Activated CD4-positive, alpha-beta memory T cell treated with anti-CD3 and anti-CD28 coated beads for 36 hours (primary cell): ENCODE measurements around the gene BLM. TPM values are rescaled to one million over a fixed set of nuclear protein-coding genes. Genes with fewer than 3 reads are reported as not detected.
A peak's percentile ranks its signal among the peaks of the same experiment; 100 is the strongest.

Source experiments
- CTCF ChIA-PET: fragments of 350-600 bp; sonication (Branson Sonifier 250); formaldehyde crosslinking; loops from one replicate; lab custom pipeline; 2021; ENCODE audit warnings: antibody characterized with exemption, inconsistent platforms; lab: Charles Lee
- POLR2A ChIA-PET: fragments of 350-600 bp; sonication (Branson Sonifier 250); formaldehyde crosslinking; loops from one replicate; lab custom pipeline; 2021; ENCODE audit warnings: antibody characterized with exemption; lab: Charles Lee
- DNase-seq: peaks from one replicate; pipeline ENCODE4 v3.0.0-alpha.2; 2020
- H3K27ac Mint-ChIP-seq: one replicate; pipeline ENCODE4 v1.8.0; 2021; ENCODE audit warnings: mixed read lengths
- H3K27me3 Mint-ChIP-seq: one replicate; pipeline ENCODE4 v1.8.0; 2021; ENCODE audit warnings: mixed read lengths
- H3K36me3 Mint-ChIP-seq: one replicate; pipeline ENCODE4 v1.8.0; 2021; ENCODE audit warnings: mixed read lengths
- H3K4me1 Mint-ChIP-seq: one replicate; pipeline ENCODE4 v1.8.0; 2021; ENCODE audit warnings: low read depth, mixed read lengths
- H3K4me3 Mint-ChIP-seq: one replicate; pipeline ENCODE4 v1.8.0; 2021; ENCODE audit warnings: mild to moderate bottlenecking, mixed read lengths
- H3K9me3 Mint-ChIP-seq: one replicate; pipeline ENCODE4 v1.8.0; 2021; ENCODE audit warnings: mixed read lengths
- intact Hi-C: fragments of 100-400 bp; cut with micrococcal nuclease; formaldehyde crosslinking; loops from one replicate; pipeline ENCODE4 v1.15.1; 2023
- total RNA-seq, 2 experiments: library from RNA; stranded (reverse); gene quantifications; one replicate each; pipeline ENCODE4 v1.2.3, GENCODE V29; 2021

The BLM gene
- total RNA-seq, 2 experiments from 2014 or later = 65.6 to 68.7 TPM

DNA sequence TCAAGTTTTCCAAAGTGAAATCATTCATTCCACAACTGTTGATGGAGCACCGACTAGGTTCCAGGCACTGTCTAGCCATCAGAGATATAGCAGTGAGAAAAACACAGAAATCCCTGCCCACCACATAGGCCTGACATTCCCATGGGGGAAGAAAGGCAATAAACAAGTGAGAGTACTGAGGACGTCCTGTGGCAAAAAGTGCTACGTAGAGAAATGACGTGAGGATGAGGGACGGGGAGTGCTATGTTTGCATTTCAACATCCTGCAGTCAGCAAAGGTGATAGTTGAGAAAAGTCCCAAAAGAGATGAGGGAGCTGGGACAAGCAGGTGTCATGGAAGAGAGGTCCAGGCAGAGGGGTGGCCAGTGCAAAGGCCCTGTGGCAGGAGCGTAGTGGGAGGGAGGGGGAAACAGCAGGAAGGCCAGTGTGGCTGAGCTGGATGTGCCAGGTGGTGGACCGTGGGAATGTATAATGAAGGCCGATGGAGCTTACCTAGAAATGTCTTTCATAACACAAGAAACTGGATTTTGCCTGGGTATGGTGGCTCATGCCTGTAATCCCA is 140.8 kb downstream of the BLM start:
- H3K9me3 Mint-ChIP-seq = no peaks in the 10 kb centered on the region
- H3K27ac Mint-ChIP-seq = peak overlapping the region; percentile 98
- H3K4me3 Mint-ChIP-seq = no peak overlapping the region
- POLR2A ChIA-PET = interaction anchor here (0.8 to 2.0 kb wide), 6 partner anchors 10 to 141 kb away, joined by 3 to 7 read pairs (median 4); partner anchors contain the start of genes BLM and FURIN
- CTCF ChIA-PET = interaction anchor here (0.6 to 1.3 kb wide), 3 partner anchors 15 to 141 kb away, joined by 3 read pairs; partner anchors contain the start of gene BLM
- H3K4me1 Mint-ChIP-seq = peaks cover 61% of the 10 kb centered on the region
- no peak for DNase-seq
- H3K36me3 Mint-ChIP-seq = peaks cover 2% of the 10 kb centered on the region
- intact Hi-C loops = loop anchor here (10.0 kb wide), 1 partner anchor 443 kb away; no protein-coding TSS in a partner anchor
- no peaks in the 10 kb centered on the region for H3K27me3 Mint-ChIP-seq

DNA sequence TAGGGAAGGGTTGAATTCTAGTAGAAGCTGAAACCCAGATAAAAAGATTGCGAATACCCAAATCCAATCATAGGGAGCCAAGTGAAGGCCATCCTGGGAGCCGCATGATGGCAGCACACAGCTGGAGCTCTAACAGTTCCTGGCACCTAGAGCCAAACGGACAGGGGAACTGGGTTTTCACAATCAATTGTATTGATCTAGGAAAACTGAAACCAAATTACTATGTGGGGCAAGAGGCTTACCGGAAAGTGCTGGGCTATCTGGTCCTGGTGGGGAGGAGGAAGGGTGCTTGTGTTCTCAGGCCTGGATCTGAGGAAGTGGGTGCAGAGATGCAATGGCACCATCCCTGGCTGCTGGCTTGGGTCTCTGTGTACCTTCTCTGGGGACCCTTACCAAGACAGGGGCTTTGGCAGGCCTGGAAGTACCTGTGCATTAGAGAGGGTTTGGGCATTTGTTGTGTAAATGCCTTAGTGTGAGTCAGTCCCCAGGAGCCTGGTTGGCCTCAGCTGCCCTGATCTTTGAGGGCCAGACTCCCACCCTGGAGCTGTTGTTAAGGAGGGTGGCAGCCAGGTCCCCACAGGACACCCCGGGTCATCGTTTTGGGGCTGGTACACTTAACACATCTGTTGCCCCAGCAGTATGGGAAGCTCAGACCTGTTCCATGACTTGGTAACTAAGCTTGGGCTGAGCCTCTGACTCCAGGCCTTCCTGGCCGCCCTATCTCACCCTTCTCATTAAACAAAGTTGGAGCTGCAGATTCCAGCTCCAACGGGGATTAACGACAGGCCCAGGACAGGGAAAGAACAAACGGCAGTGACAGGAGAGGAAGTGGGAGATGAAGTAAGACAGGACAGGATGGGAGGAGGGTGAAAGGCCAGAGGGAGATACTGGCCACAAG is 142.3 kb downstream of the BLM start:
- no peak overlapping the region for H3K4me3 Mint-ChIP-seq
- no peak for DNase-seq
- POLR2A ChIA-PET = interaction anchor here (1.4 to 2.0 kb wide), 2 partner anchors 11 to 142 kb away, joined by 3 to 7 read pairs; partner anchors contain the start of gene BLM
- peak overlapping the region; percentile 23 for H3K27ac Mint-ChIP-seq
- no peaks in the 10 kb centered on the region for H3K27me3 Mint-ChIP-seq
- peaks cover 1% of the 10 kb centered on the region for H3K36me3 Mint-ChIP-seq
- no peaks in the 10 kb centered on the region for H3K9me3 Mint-ChIP-seq
- intact Hi-C loops = loop anchor here (10.0 kb wide), 1 partner anchor 445 kb away; no protein-coding TSS in a partner anchor
- H3K4me1 Mint-ChIP-seq = peaks cover 66% of the 10 kb centered on the region
- CTCF ChIA-PET = interaction anchor here (0.6 to 1.3 kb wide), 4 partner anchors 14 to 378 kb away, joined by 3 to 4 read pairs (median 3); partner anchors contain the start of gene BLM

DNA sequence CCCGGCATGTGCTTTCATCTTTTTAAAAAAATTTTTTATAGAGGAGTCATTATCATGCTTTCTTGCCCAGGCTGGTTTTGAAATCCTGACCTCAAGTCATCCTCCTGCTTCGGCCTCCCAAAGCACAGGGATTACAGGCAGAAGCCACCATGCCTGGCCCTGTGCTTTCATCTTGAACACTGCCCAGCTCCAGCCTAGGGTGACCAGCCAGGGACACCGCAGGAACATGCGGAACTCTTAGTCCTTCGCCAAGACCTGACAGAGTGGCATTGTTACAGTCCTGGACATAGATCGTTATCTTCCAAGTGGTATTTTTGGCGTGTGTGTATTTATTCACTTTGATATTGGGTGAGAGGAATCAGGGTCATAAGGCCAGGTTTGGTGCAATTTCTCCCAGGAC is 143.3 kb downstream of the BLM start:
- Mint-ChIP-seq H3K27me3 (no peaks in the 10 kb centered on the region), H3K4me1 (peaks cover 57% of the 10 kb centered on the region), H3K27ac (no peak overlapping the region), H3K9me3 (no peaks in the 10 kb centered on the region), H3K36me3 (no peaks in the 10 kb centered on the region), H3K4me3 (no peak overlapping the region)
- POLR2A ChIA-PET = no interaction called here
- no peak for DNase-seq
- CTCF ChIA-PET = no interaction called here
- intact Hi-C loops = no loop called here

DNA sequence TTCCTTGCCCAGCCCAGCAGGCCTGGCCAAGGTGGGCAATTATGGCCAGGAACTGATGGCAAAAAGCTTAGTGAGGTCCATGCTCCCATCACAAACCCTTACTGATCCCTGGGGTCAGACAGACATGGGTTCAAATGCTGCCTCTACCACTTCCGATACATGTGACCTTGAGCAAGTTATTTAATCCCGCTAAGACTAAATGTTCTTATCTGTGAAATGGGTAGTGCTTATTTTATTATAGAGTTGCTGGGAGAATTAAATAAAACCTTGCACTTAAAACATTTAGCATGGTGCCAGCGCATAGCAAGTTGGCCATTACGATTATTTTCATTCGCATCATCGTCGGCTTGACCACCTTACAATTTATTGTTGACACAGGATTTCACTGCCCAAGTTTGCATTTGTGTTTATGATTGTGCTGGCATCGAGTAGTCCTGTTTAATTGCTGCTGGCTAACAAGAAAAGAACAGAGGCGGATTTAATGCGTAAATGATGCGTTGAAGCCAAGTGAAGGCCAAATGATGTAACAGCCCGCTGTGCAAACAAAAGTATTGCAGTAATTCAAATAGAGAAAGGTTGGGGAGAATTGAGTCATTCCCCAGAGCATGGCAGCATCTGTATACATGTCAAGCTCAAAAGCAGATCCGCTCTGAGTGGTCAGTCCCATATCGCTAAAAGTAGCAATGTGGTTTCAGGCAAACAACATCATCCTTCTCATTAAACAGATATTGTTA is 144.0 kb downstream of the BLM start:
- CTCF ChIA-PET = interaction anchor here (1.3 kb wide), 1 partner anchor 9 kb away, joined by 3 read pairs; no protein-coding TSS in a partner anchor
- POLR2A ChIA-PET = no interaction called here
- no peak overlapping the region for H3K27ac Mint-ChIP-seq
- no peak for DNase-seq
- intact Hi-C loops = no loop called here
- H3K27me3 Mint-ChIP-seq = no peaks in the 10 kb centered on the region
- no peaks in the 10 kb centered on the region for H3K9me3 Mint-ChIP-seq
- H3K36me3 Mint-ChIP-seq = no peaks in the 10 kb centered on the region
- H3K4me3 Mint-ChIP-seq = no peak overlapping the region
- peaks cover 53% of the 10 kb centered on the region for H3K4me1 Mint-ChIP-seq

DNA sequence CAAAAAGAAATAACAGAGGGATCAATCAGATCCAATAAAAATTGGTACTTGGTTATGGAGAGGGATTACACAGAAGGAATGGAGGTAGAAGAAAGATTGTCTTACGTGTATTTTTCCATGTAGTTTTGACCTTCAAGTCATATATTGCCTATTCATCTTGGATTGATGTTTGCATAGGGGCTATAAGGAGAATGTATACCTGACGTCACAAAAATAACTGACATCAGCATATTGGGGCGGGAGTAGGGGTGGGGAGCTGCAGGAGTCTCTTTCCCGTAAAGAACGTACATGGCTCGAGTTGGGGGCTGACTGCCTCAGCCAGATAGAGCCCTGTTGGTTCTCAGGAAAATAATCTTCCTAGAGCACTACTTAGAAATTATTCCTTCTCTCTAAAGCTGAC is 145.3 kb downstream of the BLM start:
- Mint-ChIP-seq H3K27me3 (no peaks in the 10 kb centered on the region), H3K36me3 (no peaks in the 10 kb centered on the region), H3K9me3 (no peaks in the 10 kb centered on the region), H3K4me1 (peaks cover 42% of the 10 kb centered on the region), H3K27ac (no peak overlapping the region), H3K4me3 (no peak overlapping the region)
- intact Hi-C loops = no loop called here
- DNase-seq = no peak
- ChIA-PET POLR2A (no interaction called here), CTCF (no interaction called here)

DNA sequence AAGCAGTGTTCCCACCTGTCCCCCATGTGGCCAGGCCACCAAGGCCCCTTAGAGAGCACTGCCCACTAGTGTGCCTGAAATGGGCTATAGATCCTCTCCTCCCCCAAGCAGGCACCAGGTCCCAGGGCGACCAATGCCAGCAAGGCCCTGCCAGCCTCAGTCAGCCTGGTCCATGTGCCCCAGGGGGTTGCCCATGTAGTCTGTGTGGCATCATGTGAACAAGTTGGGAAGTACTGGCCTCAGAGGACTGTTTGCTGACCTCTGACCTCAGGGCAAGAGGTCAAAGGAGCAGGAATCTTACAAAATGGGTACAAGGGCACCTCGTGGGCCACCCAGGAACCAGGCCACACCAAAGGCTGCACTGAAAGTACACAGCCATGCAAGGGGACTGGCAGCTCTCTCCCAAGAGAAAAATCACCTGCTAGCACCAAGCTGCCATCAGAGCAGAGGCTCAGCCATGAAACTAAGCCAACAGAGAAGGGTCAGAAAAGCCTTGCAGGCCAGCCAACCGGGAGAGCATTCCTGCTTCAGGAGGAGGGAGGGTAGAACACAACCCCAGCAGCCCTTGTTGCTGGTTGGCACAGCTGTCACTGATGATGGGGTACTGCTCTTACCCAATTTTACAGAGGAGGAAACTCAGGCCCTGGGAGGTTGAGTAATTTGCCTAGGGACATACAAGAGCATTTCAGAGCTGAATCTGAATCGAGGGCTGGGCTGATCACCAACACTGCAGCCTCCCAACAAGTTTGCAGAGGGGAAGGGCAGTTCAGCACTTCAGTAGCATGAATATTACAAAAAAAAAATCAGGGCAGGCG is 146.0 kb downstream of the BLM start:
- Mint-ChIP-seq H3K36me3 (no peaks in the 10 kb centered on the region), H3K9me3 (no peaks in the 10 kb centered on the region), H3K4me3 (no peak overlapping the region), H3K4me1 (peaks cover 40% of the 10 kb centered on the region), H3K27ac (peak overlapping the region; percentile 87), H3K27me3 (no peaks in the 10 kb centered on the region)
- CTCF ChIA-PET = interaction anchor here (1.1 to 1.5 kb wide), 2 partner anchors 23 to 68 kb away, joined by 3 to 8 read pairs; no protein-coding TSS in a partner anchor
- POLR2A ChIA-PET = interaction anchor here (0.9 to 2.2 kb wide), 4 partner anchors 11 to 35 kb away, joined by 3 to 10 read pairs (median 6); no protein-coding TSS in a partner anchor
- intact Hi-C loops = no loop called here
- no peak for DNase-seq

DNA sequence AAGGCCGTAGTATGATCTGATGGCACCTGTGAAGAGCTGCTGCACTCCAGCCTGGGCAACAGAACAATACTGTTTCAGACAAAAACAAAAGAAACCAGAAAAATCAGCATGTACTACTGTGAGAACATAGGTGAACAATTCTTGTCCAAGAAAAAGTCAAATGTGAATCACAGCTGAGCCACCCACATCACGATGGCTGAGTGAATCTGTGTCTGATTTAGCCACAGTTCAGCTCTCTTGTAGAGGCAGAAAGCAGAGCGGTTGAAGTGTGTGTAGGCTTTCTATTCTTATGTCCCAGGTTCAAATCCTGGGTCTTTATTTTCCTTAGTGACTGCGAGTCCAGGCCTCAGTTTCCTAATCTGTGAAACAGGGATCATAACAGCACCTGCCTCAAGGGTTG is 146.8 kb downstream of the BLM start:
- DNase-seq = peak; percentile 73
- Mint-ChIP-seq H3K4me1 (peaks cover 46% of the 10 kb centered on the region), H3K4me3 (no peak overlapping the region), H3K36me3 (peaks cover 5% of the 10 kb centered on the region), H3K27me3 (no peaks in the 10 kb centered on the region), H3K27ac (peak overlapping the region; percentile 87), H3K9me3 (no peaks in the 10 kb centered on the region)
- ChIA-PET POLR2A (interaction anchor here (0.9 to 2.2 kb wide), 5 partner anchors 12 to 36 kb away, joined by 3 to 10 read pairs (median 3); no protein-coding TSS in a partner anchor), CTCF (interaction anchor here (1.1 to 1.5 kb wide), 2 partner anchors 22 to 67 kb away, joined by 3 to 8 read pairs; no protein-coding TSS in a partner anchor)
- intact Hi-C loops = loop anchor here (1.0 kb wide), 1 partner anchor 8 kb away; no protein-coding TSS in a partner anchor

DNA sequence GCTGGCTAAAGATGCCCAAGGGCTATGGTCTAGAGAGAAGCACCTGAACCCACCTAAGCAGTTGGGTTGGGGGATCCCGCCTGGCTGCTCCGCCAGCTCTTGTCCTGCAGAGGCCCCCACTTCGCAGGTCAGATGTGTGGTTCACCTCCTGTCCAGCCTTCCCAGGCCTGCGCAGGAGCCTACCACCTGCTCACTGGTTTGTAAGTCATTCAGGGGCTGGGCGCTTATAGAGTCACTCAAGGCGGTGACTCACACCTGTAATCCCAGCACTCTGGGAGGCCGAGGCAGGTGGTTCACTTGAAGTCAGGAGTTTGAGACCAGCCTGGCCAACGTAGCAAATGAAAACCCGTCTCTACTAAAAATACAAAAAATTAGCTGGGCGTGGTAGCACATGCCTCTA is 147.4 kb downstream of the BLM start:
- Mint-ChIP-seq H3K4me3 (no peak overlapping the region), H3K27ac (peak overlapping the region; percentile 87), H3K27me3 (no peaks in the 10 kb centered on the region), H3K36me3 (peaks cover 7% of the 10 kb centered on the region), H3K4me1 (peaks cover 48% of the 10 kb centered on the region), H3K9me3 (no peaks in the 10 kb centered on the region)
- DNase-seq = peak; percentile 52
- ChIA-PET POLR2A (interaction anchor here (0.9 to 2.2 kb wide), 5 partner anchors 13 to 37 kb away, joined by 3 to 10 read pairs (median 3); no protein-coding TSS in a partner anchor), CTCF (interaction anchor here (0.6 to 1.5 kb wide), 3 partner anchors 21 to 67 kb away, joined by 3 to 8 read pairs (median 3); no protein-coding TSS in a partner anchor)
- intact Hi-C loops = loop anchor here (1.0 kb wide), 1 partner anchor 8 kb away; no protein-coding TSS in a partner anchor

DNA sequence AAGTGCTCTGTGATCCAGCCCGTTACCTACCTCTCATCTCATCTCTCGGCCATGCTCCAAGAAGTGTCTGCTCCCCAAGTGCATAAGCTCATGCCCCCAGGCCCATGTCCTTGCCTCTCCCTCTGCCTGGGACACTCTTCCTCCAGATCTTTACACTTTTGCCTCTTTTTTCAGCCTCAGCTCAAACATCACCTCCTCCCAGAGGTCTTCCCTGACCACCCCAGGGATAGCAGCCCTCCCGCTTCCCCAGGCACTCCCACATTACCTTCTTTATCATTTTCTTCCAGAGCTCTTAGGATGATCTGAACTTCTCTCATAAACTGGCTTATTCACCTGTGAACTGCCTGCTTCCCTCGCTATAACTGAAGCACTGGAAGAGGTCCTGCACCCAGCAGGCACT is 148.6 kb downstream of the BLM start:
- DNase-seq = no peak
- ChIA-PET POLR2A (no interaction called here), CTCF (no interaction called here)
- H3K4me3 Mint-ChIP-seq = no peak overlapping the region
- H3K36me3 Mint-ChIP-seq = peaks cover 19% of the 10 kb centered on the region
- H3K27me3 Mint-ChIP-seq = no peaks in the 10 kb centered on the region
- H3K27ac Mint-ChIP-seq = no peak overlapping the region
- no peaks in the 10 kb centered on the region for H3K9me3 Mint-ChIP-seq
- intact Hi-C loops = no loop called here
- peaks cover 57% of the 10 kb centered on the region for H3K4me1 Mint-ChIP-seq
